ENCODE data around the gene SEL1L3. TPM values are rescaled to one million over a fixed set of nuclear protein-coding genes. Genes with fewer than 3 reads are reported as not detected.

Gene SEL1L3
- total and polyA plus RNA-seq, 9 of the 15 experiments (the other 6 are each of a cell fraction or from before 2014, with no cell fraction given): 10.0 to 44.3 (median 21.6) TPM

DNA sequence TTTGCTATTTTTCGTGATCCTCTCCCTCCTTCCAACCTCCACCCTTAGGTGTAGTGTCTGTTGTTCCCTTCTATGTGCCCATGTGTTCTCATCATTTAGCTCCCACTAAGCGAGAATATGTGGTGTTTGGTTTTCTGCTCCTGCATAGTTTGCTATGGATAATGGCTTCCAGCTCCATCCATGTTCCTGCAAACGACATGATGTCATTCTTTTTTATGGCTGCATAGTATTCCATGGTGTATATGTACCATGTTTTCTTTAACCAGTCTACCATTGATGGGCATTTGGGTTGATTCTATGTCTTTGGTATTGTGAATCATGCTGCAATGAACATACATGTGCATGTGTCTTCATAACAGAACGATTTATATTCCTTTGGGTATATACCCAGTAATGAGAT, 102.7 kb downstream of the SEL1L3 start:
- H2AFZ ChIP-seq (ENCODE audit: low read depth, low read length): no peak overlapping the region
- POLR2A ChIA-PET: no interaction called here
- H3K9me3 ChIP-seq (replicated peaks; ENCODE audit: control insufficient read depth, insufficient read depth, low read depth, low read length): no peaks in the 10 kb centered on the region
- WGBS (ENCODE audit: insufficient coverage, low coverage, missing lambda C conversion rate): 48% methylated on average over 4 of the region's 4 CpGs
- no peaks in the 10 kb centered on the region for H3K4me1 ChIP-seq (replicated peaks in 1 of 2; ENCODE audit: control insufficient read depth in 2 of 2, insufficient read depth in 2 of 2, low read length in 2 of 2)
- FAIRE-seq (no peak), DNase-seq (ENCODE audit: extremely low read depth in 1 of 4, low spot score in 3 of 4) (no peak), ATAC-seq (no peak)
- no peaks in the 10 kb centered on the region for H3K9me1 ChIP-seq (ENCODE audit: control insufficient read depth, insufficient read depth, low read length)
- intact Hi-C loops (cut with micrococcal nuclease) (no loop called here), in situ Hi-C loops (cut with MboI) (no loop called here)
- BruUV-seq (replicated peaks): no TSS peak
- no peak overlapping the region for H3K9ac ChIP-seq (ENCODE audit: insufficient read depth in 1 of 2, low read depth in 2 of 2, low read length in 2 of 2)
- H3K36me3 ChIP-seq (ENCODE audit: control insufficient read depth, insufficient read depth, low read length): peaks cover 14% of the 10 kb centered on the region; the same call in 2 of the 3 replicates
- H3K79me2 ChIP-seq (ENCODE audit: control insufficient read depth, insufficient read depth, low read length): no peaks in the 10 kb centered on the region
- no peaks in the 10 kb centered on the region for H4K20me1 ChIP-seq (replicated peaks; ENCODE audit: control insufficient read depth, insufficient read depth, low read length)
- H3K27me3 ChIP-seq (ENCODE audit: control insufficient read depth in 2 of 2, insufficient read depth in 2 of 2, low read length in 2 of 2): no peaks in the 10 kb centered on the region
- peak; percentile 64 for TF ChIP-seq ZNF146 (CRISPR knock-in tag; IDR thresholded peaks at IDR 0.05; ENCODE audit: unreplicated experiment)
- TF ChIP-seq, protein P1, sequence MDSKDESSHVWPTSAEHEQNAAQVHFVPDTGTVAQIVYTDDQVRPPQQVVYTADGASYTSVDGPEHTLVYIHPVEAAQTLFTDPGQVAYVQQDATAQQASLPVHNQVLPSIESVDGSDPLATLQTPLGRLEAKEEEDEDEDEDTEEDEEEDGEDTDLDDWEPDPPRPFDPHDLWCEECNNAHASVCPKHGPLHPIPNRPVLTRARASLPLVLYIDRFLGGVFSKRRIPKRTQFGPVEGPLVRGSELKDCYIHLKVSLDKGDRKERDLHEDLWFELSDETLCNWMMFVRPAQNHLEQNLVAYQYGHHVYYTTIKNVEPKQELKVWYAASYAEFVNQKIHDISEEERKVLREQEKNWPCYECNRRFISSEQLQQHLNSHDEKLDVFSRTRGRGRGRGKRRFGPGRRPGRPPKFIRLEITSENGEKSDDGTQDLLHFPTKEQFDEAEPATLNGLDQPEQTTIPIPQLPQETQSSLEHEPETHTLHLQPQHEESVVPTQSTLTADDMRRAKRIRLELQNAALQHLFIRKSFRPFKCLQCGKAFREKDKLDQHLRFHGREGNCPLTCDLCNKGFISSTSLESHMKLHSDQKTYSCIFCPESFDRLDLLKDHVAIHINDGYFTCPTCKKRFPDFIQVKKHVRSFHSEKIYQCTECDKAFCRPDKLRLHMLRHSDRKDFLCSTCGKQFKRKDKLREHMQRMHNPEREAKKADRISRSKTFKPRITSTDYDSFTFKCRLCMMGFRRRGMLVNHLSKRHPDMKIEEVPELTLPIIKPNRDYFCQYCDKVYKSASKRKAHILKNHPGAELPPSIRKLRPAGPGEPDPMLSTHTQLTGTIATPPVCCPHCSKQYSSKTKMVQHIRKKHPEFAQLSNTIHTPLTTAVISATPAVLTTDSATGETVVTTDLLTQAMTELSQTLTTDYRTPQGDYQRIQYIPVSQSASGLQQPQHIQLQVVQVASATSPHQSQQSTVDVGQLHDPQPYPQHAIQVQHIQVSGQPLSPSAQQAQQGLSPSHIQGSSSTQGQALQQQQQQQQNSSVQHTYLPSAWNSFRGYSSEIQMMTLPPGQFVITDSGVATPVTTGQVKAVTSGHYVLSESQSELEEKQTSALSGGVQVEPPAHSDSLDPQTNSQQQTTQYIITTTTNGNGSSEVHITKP (IDR thresholded peaks at IDR 0.05; ENCODE audit: partially characterized antibody): no peak
- H3K4me2 ChIP-seq (ENCODE audit: insufficient read depth, low read length): no peak overlapping the region
- H3K4me3 ChIP-seq: no peak overlapping the region
- no peak overlapping the region for H3K27ac ChIP-seq (ENCODE audit: extremely low read depth, low read depth, low read length)
- CTCF ChIA-PET (ENCODE audit: low intra/inter-chr PET ratio): no interaction called here
